Activated CD4-positive, alpha-beta memory T cell treated with anti-CD3 and anti-CD28 coated beads for 36 hours (primary cell): Measurements from ENCODE around the gene TMEM156. TPM values are rescaled to one million over a fixed set of nuclear protein-coding genes. Genes with fewer than 3 reads are reported as not detected.

ENCODE experiments used
- CTCF ChIA-PET: fragments of 350-600 bp; sonication (Branson Sonifier 250); formaldehyde crosslinking; loops from one replicate; lab custom pipeline; 2021; ENCODE audit warnings: antibody characterized with exemption, inconsistent platforms; lab: Charles Lee
- POLR2A ChIA-PET: fragments of 350-600 bp; sonication (Branson Sonifier 250); formaldehyde crosslinking; loops from one replicate; lab custom pipeline; 2021; ENCODE audit warnings: antibody characterized with exemption; lab: Charles Lee
- DNase-seq: peaks from one replicate; pipeline ENCODE4 v3.0.0-alpha.2; 2020
- H3K27ac Mint-ChIP-seq: one replicate; pipeline ENCODE4 v1.8.0; 2021; ENCODE audit warnings: mixed read lengths
- H3K27me3 Mint-ChIP-seq: one replicate; pipeline ENCODE4 v1.8.0; 2021; ENCODE audit warnings: mixed read lengths
- H3K36me3 Mint-ChIP-seq: one replicate; pipeline ENCODE4 v1.8.0; 2021; ENCODE audit warnings: mixed read lengths
- H3K4me1 Mint-ChIP-seq: one replicate; pipeline ENCODE4 v1.8.0; 2021; ENCODE audit warnings: low read depth, mixed read lengths
- H3K4me3 Mint-ChIP-seq: one replicate; pipeline ENCODE4 v1.8.0; 2021; ENCODE audit warnings: mild to moderate bottlenecking, mixed read lengths
- H3K9me3 Mint-ChIP-seq: one replicate; pipeline ENCODE4 v1.8.0; 2021; ENCODE audit warnings: mixed read lengths
- intact Hi-C: fragments of 100-400 bp; cut with micrococcal nuclease; formaldehyde crosslinking; loops from one replicate; pipeline ENCODE4 v1.15.1; 2023
- total RNA-seq, 2 experiments: library from RNA; stranded (reverse); gene quantifications; one replicate each; pipeline ENCODE4 v1.2.3, GENCODE V29; 2021

Gene TMEM156
- total RNA-seq, 2 experiments from 2014 or later: 28.0 to 28.4 TPM

GRCh38 chr4:38957261-38957815 lies 74.9 kb downstream of the TMEM156 start:
- Mint-ChIP-seq H3K4me3 (peak overlapping the region; percentile 47), H3K9me3 (peaks cover 18% of the 10 kb centered on the region), H3K4me1 (peaks cover 50% of the 10 kb centered on the region), H3K27ac (peak overlapping the region; percentile 97), H3K36me3 (peaks cover 14% of the 10 kb centered on the region), H3K27me3 (peaks cover 2% of the 10 kb centered on the region)
- DNase-seq: no peak
- intact Hi-C loops: loop anchor here (10.0 kb wide), 1 partner anchor 397 kb away; no protein-coding TSS in a partner anchor
- ChIA-PET POLR2A (interaction anchor here (1.4 to 4.4 kb wide), 4 partner anchors 8 to 89 kb away, joined by 6 to 44 read pairs (median 10); no protein-coding TSS in a partner anchor), CTCF (interaction anchor here (1.1 to 1.7 kb wide), 4 partner anchors 8 to 73 kb away, joined by 4 to 8 read pairs (median 6); no protein-coding TSS in a partner anchor)

GRCh38 chr4:38955957-38956356 lies 76.3 kb downstream of the TMEM156 start:
- peaks cover 2% of the 10 kb centered on the region for H3K27me3 Mint-ChIP-seq
- POLR2A ChIA-PET: interaction anchor here (4.4 kb wide), 1 partner anchor 30 kb away, joined by 44 read pairs; no protein-coding TSS in a partner anchor

GRCh38 chr4:38954727-38955126 lies 77.5 kb downstream of the TMEM156 start:
- Mint-ChIP-seq H3K4me3 (no peak overlapping the region), H3K4me1 (peaks cover 74% of the 10 kb centered on the region), H3K27ac (peak overlapping the region; percentile 39), H3K27me3 (peaks cover 2% of the 10 kb centered on the region), H3K36me3 (peaks cover 6% of the 10 kb centered on the region), H3K9me3 (peaks cover 4% of the 10 kb centered on the region)
- ChIA-PET POLR2A (no interaction called here), CTCF (interaction anchor here (0.7 kb wide), 1 partner anchor 26 kb away, joined by 3 read pairs; no protein-coding TSS in a partner anchor)
- intact Hi-C loops: loop anchor here (10.0 kb wide), 1 partner anchor 400 kb away; no protein-coding TSS in a partner anchor
- no peak for DNase-seq

More at GRCh38 chr4:38955957-38956356, 76.3 kb downstream of the TMEM156 start:
- intact Hi-C loops: loop anchor here (10.0 kb wide), 1 partner anchor 399 kb away; no protein-coding TSS in a partner anchor
- no peak overlapping the region for H3K4me3 Mint-ChIP-seq
- DNase-seq: no peak
- peaks cover 62% of the 10 kb centered on the region for H3K4me1 Mint-ChIP-seq
- peak overlapping the region; percentile 97 for H3K27ac Mint-ChIP-seq
- H3K36me3 Mint-ChIP-seq: peaks cover 11% of the 10 kb centered on the region
- H3K9me3 Mint-ChIP-seq: peaks cover 6% of the 10 kb centered on the region
- CTCF ChIA-PET: no interaction called here

GRCh38 chr4:38952017-38952416 lies 80.2 kb downstream of the TMEM156 start:
- peaks cover 70% of the 10 kb centered on the region for H3K4me1 Mint-ChIP-seq
- intact Hi-C loops: loop anchor here (10.0 kb wide), 1 partner anchor 403 kb away; no protein-coding TSS in a partner anchor
- H3K27ac Mint-ChIP-seq: peak overlapping the region; percentile 76
- peaks cover 2% of the 10 kb centered on the region for H3K27me3 Mint-ChIP-seq
- POLR2A ChIA-PET: interaction anchor here (0.8 to 1.5 kb wide), 3 partner anchors 10 to 34 kb away, joined by 3 to 4 read pairs (median 4); no protein-coding TSS in a partner anchor
- H3K4me3 Mint-ChIP-seq: peak overlapping the region; percentile 14
- no peak for DNase-seq
- H3K36me3 Mint-ChIP-seq: peaks cover 3% of the 10 kb centered on the region
- no peaks in the 10 kb centered on the region for H3K9me3 Mint-ChIP-seq
- CTCF ChIA-PET: interaction anchor here (0.9 kb wide), 1 partner anchor 29 kb away, joined by 3 read pairs; no protein-coding TSS in a partner anchor

- Mint-ChIP-seq H3K4me3 (peak overlapping the region; percentile 14), H3K4me1 (peaks cover 68% of the 10 kb centered on the region), H3K27ac (peak overlapping the region; percentile 82), H3K9me3 (no peaks in the 10 kb centered on the region), H3K27me3 (peaks cover 2% of the 10 kb centered on the region), H3K36me3 (peaks cover 3% of the 10 kb centered on the region)
- intact Hi-C loops: loop anchor here (10.0 kb wide), 1 partner anchor 403 kb away; no protein-coding TSS in a partner anchor
- no peak for DNase-seq
- ChIA-PET POLR2A (interaction anchor here (0.8 to 1.5 kb wide), 3 partner anchors 10 to 34 kb away, joined by 3 to 4 read pairs (median 4); no protein-coding TSS in a partner anchor), CTCF (interaction anchor here (0.9 kb wide), 1 partner anchor 30 kb away, joined by 3 read pairs; no protein-coding TSS in a partner anchor)
Observed at GRCh38 chr4:38951598-38951997, 80.6 kb downstream of the TMEM156 start.

- Mint-ChIP-seq H3K27me3 (peaks cover 2% of the 10 kb centered on the region), H3K4me3 (no peak overlapping the region), H3K36me3 (no peaks in the 10 kb centered on the region), H3K9me3 (no peaks in the 10 kb centered on the region), H3K4me1 (peaks cover 59% of the 10 kb centered on the region), H3K27ac (peak overlapping the region; percentile 82)
- DNase-seq: no peak
- POLR2A ChIA-PET: interaction anchor here (1.0 to 1.4 kb wide), 4 partner anchors 9 to 35 kb away, joined by 3 to 4 read pairs (median 4); no protein-coding TSS in a partner anchor
- CTCF ChIA-PET: interaction anchor here (0.6 kb wide), 1 partner anchor 1720 kb away, joined by 3 read pairs; no protein-coding TSS in a partner anchor
- intact Hi-C loops: loop anchor here (10.0 kb wide), 1 partner anchor 404 kb away; no protein-coding TSS in a partner anchor
Observed at GRCh38 chr4:38950734-38951133, 81.5 kb downstream of the TMEM156 start.

- intact Hi-C loops: loop anchor here (10.0 kb wide), 1 partner anchor 405 kb away; no protein-coding TSS in a partner anchor
- no peak overlapping the region for H3K4me3 Mint-ChIP-seq
Observed at GRCh38 chr4:38950159-38950558, 82.0 kb downstream of the TMEM156 start.

GRCh38 chr4:38949411-38950051 lies 82.7 kb downstream of the TMEM156 start:
- peak; percentile 77 for DNase-seq
- H3K27me3 Mint-ChIP-seq: peaks cover 2% of the 10 kb centered on the region

More at GRCh38 chr4:38950159-38950558, 82.0 kb downstream of the TMEM156 start:
- ChIA-PET CTCF (interaction anchor here (1.4 to 2.4 kb wide), 3 partner anchors 8 to 99 kb away, joined by 4 to 13 read pairs (median 8); no protein-coding TSS in a partner anchor), POLR2A (interaction anchor here (1.0 to 2.4 kb wide), 6 partner anchors 8 to 95 kb away, joined by 3 to 12 read pairs (median 4); no protein-coding TSS in a partner anchor)
- Mint-ChIP-seq H3K9me3 (no peaks in the 10 kb centered on the region), H3K36me3 (no peaks in the 10 kb centered on the region), H3K4me1 (peaks cover 58% of the 10 kb centered on the region), H3K27ac (peak overlapping the region; percentile 82), H3K27me3 (peaks cover 2% of the 10 kb centered on the region)
- no peak for DNase-seq

GRCh38 chr4:38948551-38948950 lies 83.7 kb downstream of the TMEM156 start:
- Mint-ChIP-seq H3K4me1 (peaks cover 52% of the 10 kb centered on the region), H3K27me3 (peaks cover under 1% of the 10 kb centered on the region), H3K4me3 (no peak overlapping the region), H3K27ac (peak overlapping the region; percentile 82), H3K36me3 (no peaks in the 10 kb centered on the region), H3K9me3 (no peaks in the 10 kb centered on the region)
- DNase-seq: no peak
- intact Hi-C loops: no loop called here
- ChIA-PET CTCF (interaction anchor here (0.7 to 2.4 kb wide), 8 partner anchors 10 to 100 kb away, joined by 3 to 13 read pairs (median 4); no protein-coding TSS in a partner anchor), POLR2A (interaction anchor here (0.5 to 2.4 kb wide), 5 partner anchors 9 to 148 kb away, joined by 3 to 12 read pairs (median 5); no protein-coding TSS in a partner anchor)

More at GRCh38 chr4:38949411-38950051, 82.7 kb downstream of the TMEM156 start:
- Mint-ChIP-seq H3K4me1 (peaks cover 58% of the 10 kb centered on the region), H3K27ac (peak overlapping the region; percentile 82), H3K4me3 (no peak overlapping the region), H3K9me3 (no peaks in the 10 kb centered on the region), H3K36me3 (no peaks in the 10 kb centered on the region)
- ChIA-PET POLR2A (interaction anchor here (0.9 to 2.4 kb wide), 9 partner anchors 8 to 220 kb away, joined by 3 to 12 read pairs (median 5); no protein-coding TSS in a partner anchor), CTCF (interaction anchor here (0.7 to 2.4 kb wide), 6 partner anchors 9 to 99 kb away, joined by 3 to 13 read pairs (median 4); no protein-coding TSS in a partner anchor)
- intact Hi-C loops: loop anchor here (1.0 to 10.0 kb wide), 3 partner anchors 9 to 405 kb away; no protein-coding TSS in a partner anchor

GRCh38 chr4:38946919-38947318 lies 85.3 kb downstream of the TMEM156 start:
- peaks cover 47% of the 10 kb centered on the region for H3K4me1 Mint-ChIP-seq
- POLR2A ChIA-PET: no interaction called here

GRCh38 chr4:38944440-38944839 lies 87.8 kb downstream of the TMEM156 start:
- no peak overlapping the region for H3K4me3 Mint-ChIP-seq
- intact Hi-C loops: no loop called here
- peaks cover 46% of the 10 kb centered on the region for H3K4me1 Mint-ChIP-seq
- H3K36me3 Mint-ChIP-seq: peaks cover 2% of the 10 kb centered on the region
- DNase-seq: no peak
- ChIA-PET CTCF (no interaction called here), POLR2A (no interaction called here)
- no peaks in the 10 kb centered on the region for H3K9me3 Mint-ChIP-seq
- no peaks in the 10 kb centered on the region for H3K27me3 Mint-ChIP-seq
- no peak overlapping the region for H3K27ac Mint-ChIP-seq

More at GRCh38 chr4:38946919-38947318, 85.3 kb downstream of the TMEM156 start:
- DNase-seq: no peak
- no peak overlapping the region for H3K4me3 Mint-ChIP-seq
- H3K36me3 Mint-ChIP-seq: no peaks in the 10 kb centered on the region
- intact Hi-C loops: no loop called here
- H3K27me3 Mint-ChIP-seq: no peaks in the 10 kb centered on the region
- CTCF ChIA-PET: interaction anchor here (1.0 kb wide), 1 partner anchor 13 kb away, joined by 3 read pairs; no protein-coding TSS in a partner anchor
- no peaks in the 10 kb centered on the region for H3K9me3 Mint-ChIP-seq
- no peak overlapping the region for H3K27ac Mint-ChIP-seq
